T-helper 22 cell (primary cell): ENCODE results near the gene CELA1.

Experiments
- DNase-seq: peaks from one replicate; pipeline ENCODE4 v3.0.0-alpha.2; 2020; ENCODE audit warnings: low read depth

CELA1 gene

GRCh38 chr12:51374856-51375255 lies 28.4 kb upstream of the CELA1 start:
- no peak for DNase-seq

DNA sequence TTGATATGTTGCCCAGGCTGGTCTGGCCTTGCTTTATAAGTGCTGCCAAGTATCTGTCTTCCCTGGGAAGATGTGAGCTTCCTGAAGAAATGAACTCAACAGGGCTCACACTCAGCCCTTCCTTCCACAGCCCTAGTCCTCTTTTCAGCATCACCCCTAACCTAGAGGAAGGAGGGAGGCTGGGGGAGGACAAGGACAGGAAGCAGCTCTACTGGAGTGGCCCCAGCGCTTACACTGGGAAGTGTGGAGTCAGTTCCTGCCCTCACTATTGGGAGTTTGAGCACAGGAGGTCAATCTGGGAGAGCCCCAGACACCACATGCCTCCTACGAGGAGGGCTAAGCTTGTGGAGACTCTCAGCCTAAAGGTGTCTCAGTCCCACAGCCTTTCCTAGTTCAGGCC lies 27.9 kb upstream of the CELA1 start:
- no peak for DNase-seq

- DNase-seq, result no peak
Observed at GRCh38 chr12:51373187-51373586, 26.7 kb upstream of the CELA1 start.

DNA sequence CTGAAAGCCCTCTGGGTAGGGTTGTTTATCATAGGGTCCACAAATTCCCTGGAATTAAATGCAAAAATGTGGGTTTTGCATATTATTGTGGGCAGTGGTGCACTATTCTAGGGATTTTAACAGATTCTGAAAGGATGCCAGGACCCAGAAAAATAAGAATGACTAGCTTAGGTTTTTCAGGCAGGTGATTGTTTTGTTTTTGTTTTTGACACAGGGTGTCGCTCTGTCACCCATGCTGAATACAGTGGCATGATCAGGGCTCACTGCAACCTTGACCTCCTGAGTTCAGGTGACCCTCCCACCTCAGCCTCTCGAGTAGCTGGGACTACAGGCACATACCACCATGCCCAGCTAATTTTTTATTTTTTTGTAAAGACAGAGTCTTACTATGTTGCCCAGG lies 25.5 kb upstream of the CELA1 start:
- no peak for DNase-seq

- DNase-seq, result no peak
Observed at GRCh38 chr12:51371295-51371953, 24.9 kb upstream of the CELA1 start.

GRCh38 chr12:51370667-51371066 lies 24.2 kb upstream of the CELA1 start:
- DNase-seq, result no peak

- DNase-seq, result peak; percentile 7
Observed at GRCh38 chr12:51369581-51369980, 23.1 kb upstream of the CELA1 start.

GRCh38 chr12:51368640-51369517 lies 22.4 kb upstream of the CELA1 start:
- DNase-seq, result peak; percentile 93

DNA sequence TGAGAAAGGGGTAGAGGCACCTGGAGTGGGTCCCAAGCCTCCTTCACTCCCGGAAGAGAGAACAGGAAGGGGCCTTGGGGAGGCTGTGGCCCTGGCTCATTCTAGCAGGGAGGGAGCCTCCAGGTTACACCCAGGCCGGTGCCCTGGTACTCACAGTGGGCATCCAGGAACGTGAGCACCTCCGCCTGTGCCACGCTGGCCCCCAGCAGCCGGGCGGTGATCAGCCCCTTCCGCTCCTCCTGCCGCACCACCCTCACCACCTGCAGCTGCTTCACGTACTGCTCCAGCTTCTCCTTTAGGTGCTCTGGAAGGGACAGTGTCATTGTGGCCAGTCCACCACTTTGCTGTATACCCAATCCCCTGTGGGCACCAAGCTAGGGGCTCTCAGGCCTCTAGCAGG lies 18.8 kb upstream of the CELA1 start:
- no peak for DNase-seq

DNA sequence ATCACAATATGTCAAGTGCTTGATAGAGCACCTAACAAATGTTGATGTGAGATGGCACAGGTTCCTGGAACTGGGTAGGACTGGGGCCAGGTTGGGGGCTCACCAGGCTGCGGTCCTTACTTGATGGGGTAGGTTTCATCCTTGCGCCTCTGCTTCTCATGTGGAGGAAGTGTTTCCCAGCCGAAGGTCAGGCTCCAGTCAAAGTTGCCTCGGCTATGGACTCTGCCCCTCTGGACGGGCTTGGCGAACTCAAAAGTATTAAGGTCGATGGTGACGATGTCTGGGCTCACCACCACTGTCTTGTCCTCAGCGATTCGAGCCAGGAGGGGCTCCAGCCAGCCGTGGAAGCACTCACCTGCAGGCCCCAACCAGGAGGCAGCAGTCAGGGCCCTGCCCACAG lies 17.5 kb upstream of the CELA1 start:
- no peak for DNase-seq

DNA sequence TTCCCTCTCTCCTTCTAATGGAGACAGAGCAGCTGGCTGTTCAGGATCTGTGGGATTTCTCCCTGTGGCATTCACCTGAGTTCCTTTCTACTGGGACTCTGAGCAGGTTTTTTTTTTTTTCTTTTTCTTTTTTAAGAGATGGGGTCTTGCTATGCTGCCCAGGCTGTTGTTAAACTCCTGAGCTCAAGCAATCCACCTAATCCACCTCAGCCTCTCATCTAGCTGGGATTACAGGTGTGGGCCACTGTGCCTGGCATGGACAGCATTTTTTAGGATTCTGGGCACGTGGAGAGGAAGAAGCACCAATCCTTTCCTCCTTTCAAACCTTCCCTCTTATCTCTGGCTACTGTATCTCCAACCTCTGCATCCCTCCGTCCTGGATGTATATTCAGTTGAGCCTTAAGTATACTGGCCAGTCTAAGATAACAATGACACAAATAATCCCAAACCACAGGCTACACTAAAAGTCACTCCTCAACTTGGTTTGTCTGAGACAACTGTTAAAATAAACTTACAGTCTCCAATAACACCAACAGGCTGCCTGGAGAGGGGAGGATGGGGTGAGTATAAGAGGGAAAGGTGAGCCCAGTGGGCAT lies 16.4 kb upstream of the CELA1 start:
- no peak for DNase-seq

DNA sequence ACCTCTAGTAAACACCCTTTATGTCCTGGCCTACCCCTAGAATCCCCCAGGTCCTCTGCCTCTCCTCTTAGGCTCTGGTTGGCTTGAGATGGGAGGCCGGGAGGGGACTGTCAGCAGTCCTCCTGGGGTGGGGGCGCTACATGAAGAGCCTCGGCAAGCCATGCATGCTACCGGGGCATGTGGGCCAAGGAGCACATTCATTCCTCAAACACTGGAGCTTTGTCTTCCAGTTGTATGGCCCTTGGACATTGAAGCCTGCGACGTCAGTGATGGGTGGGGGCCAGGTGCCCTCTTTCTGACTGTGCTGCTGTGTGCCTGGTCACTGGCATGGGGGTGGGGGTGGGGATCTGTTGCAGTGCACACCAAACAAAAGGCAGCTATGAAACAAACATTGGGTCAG lies 15.8 kb upstream of the CELA1 start:
- DNase-seq, result no peak

GRCh38 chr12:51361161-51362016 lies 14.9 kb upstream of the CELA1 start:
- no peak for DNase-seq

DNA sequence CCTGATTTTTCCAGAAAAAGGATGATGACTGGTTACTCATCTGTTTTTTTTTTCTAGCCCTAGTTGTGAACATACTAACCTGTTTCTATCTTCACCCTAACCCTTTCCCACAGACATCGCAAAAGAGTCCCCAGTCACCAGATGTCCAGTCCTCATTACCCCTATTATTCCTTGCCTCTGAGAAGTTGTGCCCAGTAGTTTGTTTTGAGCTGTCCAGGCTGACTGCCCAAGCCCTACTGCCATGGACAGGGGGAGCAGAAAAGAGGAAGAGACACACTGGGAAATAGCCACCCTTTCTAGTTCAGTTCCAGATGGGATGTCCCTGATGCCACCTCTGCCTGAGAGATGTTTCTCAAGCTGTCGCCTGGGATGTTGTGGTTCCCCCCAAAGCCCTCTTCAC lies 13.8 kb upstream of the CELA1 start:
- no peak for DNase-seq

DNA sequence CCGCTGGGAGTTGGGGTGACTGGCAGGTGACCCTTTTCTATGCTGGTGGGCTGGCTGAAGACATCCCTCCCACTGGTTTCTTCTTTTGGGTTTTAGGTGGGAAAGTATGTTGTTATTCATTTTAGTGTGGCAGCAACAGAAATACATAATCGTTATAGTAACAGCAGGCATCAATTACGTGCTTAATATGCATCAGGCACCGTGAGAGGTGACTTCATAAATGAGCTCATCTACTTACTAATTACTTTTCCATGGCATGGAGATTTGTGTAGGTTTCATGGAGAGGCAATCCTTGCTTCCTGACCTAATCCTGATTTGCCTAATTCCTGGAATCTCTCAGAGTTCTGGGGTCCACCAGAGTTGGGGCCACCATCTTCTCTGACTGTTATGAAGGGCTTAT lies 13.4 kb upstream of the CELA1 start:
- no peak for DNase-seq

GRCh38 chr12:51358496-51358895 lies 12.0 kb upstream of the CELA1 start:
- no peak for DNase-seq

DNA sequence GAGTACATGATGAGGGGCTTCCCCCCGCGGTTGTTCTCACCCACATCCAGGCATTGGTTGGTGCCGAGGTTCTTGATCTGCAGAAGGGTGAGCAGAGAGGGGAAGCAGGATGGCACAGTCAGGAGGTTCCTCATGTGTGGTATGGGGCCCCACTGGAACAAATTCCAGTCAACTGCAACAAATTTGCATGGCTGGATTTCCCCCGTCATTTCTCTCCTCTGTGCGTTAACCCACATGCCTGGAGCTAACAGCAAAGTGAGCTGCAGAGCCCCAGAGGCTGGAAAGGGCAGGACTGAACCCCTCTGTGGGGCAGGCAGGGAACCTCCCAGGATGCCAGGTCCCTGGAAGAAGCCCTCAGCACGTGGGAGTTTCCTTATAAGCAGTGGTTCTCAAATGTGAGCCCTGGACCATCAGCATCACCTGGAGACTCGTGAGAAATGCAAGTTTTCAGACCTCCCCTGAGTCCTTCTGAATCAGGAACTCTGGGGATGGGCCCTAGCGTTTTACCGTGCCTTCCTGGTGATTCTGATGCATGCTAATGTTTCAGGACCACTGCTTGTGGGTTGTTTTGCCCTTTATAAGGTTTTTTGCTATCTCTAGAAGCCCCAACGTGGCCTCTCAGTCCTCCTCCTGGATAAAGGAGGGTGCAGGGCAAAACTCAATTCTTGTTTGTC lies 11.0 kb upstream of the CELA1 start:
- no peak for DNase-seq

GRCh38 chr12:51351913-51352532 lies 5.5 kb upstream of the CELA1 start:
- no peak for DNase-seq

GRCh38 chr12:51349026-51349425 lies 2.5 kb upstream of the CELA1 start:
- DNase-seq, result no peak

DNA sequence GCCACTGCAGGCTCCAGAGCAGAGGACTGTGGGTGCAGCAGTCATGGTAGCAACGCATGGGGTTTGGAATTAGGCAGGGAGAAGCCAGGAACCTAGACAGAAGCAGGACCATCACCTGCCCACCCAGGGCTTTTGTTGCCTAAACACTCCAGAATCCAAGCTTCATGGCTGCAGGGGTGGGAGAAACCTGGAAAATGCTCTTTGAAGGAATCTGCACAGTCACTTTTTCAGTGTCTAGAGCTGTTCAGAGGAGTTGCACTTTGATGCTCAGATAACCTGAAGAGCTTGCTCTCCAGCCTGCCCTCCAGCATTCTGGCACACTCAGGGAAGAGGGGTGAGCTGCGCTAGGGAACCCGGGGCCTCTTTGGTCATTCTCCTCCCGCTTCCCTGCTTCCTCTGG lies 1.6 kb upstream of the CELA1 start:
- DNase-seq, result no peak

- DNase-seq, result no peak
Observed at GRCh38 chr12:51345681-51346080, 798 bp downstream of the CELA1 start.
